SH-SY5Y (cell line): ENCODE measurements around the gene SUPT4H1.

ENCODE experiments used
- GATA2 ChIP-seq: IDR thresholded peaks from 2 replicates; pipeline ENCODE4 v1.6.1; 2011; ENCODE audit warnings: mild to moderate bottlenecking, low read depth, low read length
- GATA3 ChIP-seq: IDR thresholded peaks from 2 replicates; pipeline ENCODE4 v1.6.1; 2011; ENCODE audit warnings: low read depth, mild to moderate bottlenecking, low read length, moderate library complexity

GRCh38 chr17:58335779-58336455, 16.1 kb downstream of the SUPT4H1 start:
- TF ChIP-seq GATA2 (peak; percentile 88), GATA3 (no peak; the same call in 1 of the 2 replicates)
